SK-N-SH treated with all-trans-retinoic acid at 6 μM for 48 hours (cell line): ENCODE results near the gene PLEKHJ1.
A peak's percentile ranks its signal among the peaks of the same experiment; 100 is the strongest.

ENCODE experiments used
- ATAC-seq: fragments of 200-7000 bp; cut with Tn5 transposase; 3 replicates; pipeline ENCODE4 v1.9.1; 2020; ENCODE audit warnings: mild to moderate bottlenecking, moderate library complexity
- ARNTL ChIP-seq: fragments of 450-650 bp; formaldehyde crosslinking; IDR thresholded peaks from 2 replicates; pipeline ENCODE4 v1.5.0; 2020; ENCODE audit warnings: low read depth, mild to moderate bottlenecking, moderate library complexity, borderline replicate concordance
- BACH2 ChIP-seq: fragments of 250-450 bp; sonication (Bioruptor Pico); IDR thresholded peaks from 2 replicates; pipeline ENCODE4 v1.9.0; 2021; ENCODE audit warnings: mild to moderate bottlenecking, borderline replicate concordance
- CSDC2 ChIP-seq: fragments of 250-450 bp; sonication (Bioruptor Pico); IDR thresholded peaks from 2 replicates; pipeline ENCODE4 v1.5.0; 2020; ENCODE audit warnings: mild to moderate bottlenecking, moderate library complexity
- CSRNP3 ChIP-seq: fragments of 250-450 bp; sonication (Bioruptor Pico); IDR thresholded peaks from 2 replicates; pipeline ENCODE4 v1.5.1; 2021; ENCODE audit warnings: mild to moderate bottlenecking, moderate library complexity
- ESRRG ChIP-seq: fragments of 250-450 bp; sonication (Bioruptor Pico); IDR thresholded peaks from 2 replicates; pipeline ENCODE4 v1.6.1; 2021; ENCODE audit warnings: mild to moderate bottlenecking
- GLIS3 ChIP-seq: fragments of 250-450 bp; sonication (Bioruptor Pico); IDR thresholded peaks from 2 replicates; pipeline ENCODE4 v1.5.0; 2020; ENCODE audit warnings: mild to moderate bottlenecking, moderate library complexity
- ISL1 ChIP-seq: fragments of 250-450 bp; sonication (Bioruptor Pico); IDR thresholded peaks from 2 replicates; pipeline ENCODE4 v2.1.2; 2022; ENCODE audit warnings: mild to moderate bottlenecking, moderate library complexity
- OSR1 ChIP-seq: fragments of 250-450 bp; sonication (Bioruptor Pico); IDR thresholded peaks from 2 replicates; pipeline ENCODE4 v1.8.0; 2022; ENCODE audit warnings: moderate library complexity, mild to moderate bottlenecking, inconsistent platforms
- PATZ1 ChIP-seq: fragments of 250-450 bp; sonication (Bioruptor Pico); IDR thresholded peaks from 2 replicates; pipeline ENCODE4 v1.8.0; 2020; ENCODE audit warnings: mild to moderate bottlenecking, moderate library complexity, borderline replicate concordance
- POU6F1 ChIP-seq: fragments of 250-450 bp; sonication (Bioruptor Pico); IDR thresholded peaks from 2 replicates; pipeline ENCODE4 v1.8.0; 2021; ENCODE audit warnings: low read depth, mild to moderate bottlenecking, moderate library complexity, borderline replicate concordance
- PPARA ChIP-seq: fragments of 250-450 bp; sonication (Bioruptor Pico); IDR thresholded peaks from 2 replicates; pipeline ENCODE4 v1.5.0; 2020; ENCODE audit warnings: mild to moderate bottlenecking, borderline replicate concordance
- RARB ChIP-seq: fragments of 250-450 bp; sonication (Bioruptor Pico); IDR thresholded peaks from 2 replicates; pipeline ENCODE4 v1.8.0; 2021; ENCODE audit warnings: mild to moderate bottlenecking, moderate library complexity
- TCF4 ChIP-seq: fragments of 250-450 bp; sonication (Bioruptor Pico); IDR thresholded peaks from 2 replicates; pipeline ENCODE4 v1.8.0; 2021; ENCODE audit warnings: mild to moderate bottlenecking, moderate library complexity, borderline replicate concordance
- TOX ChIP-seq: fragments of 250-450 bp; sonication (Bioruptor Pico); IDR thresholded peaks from 2 replicates; pipeline ENCODE4 v1.8.0; 2021; ENCODE audit warnings: mild to moderate bottlenecking, moderate library complexity, borderline replicate concordance
- TSHZ2 ChIP-seq: fragments of 250-450 bp; sonication (Bioruptor Pico); IDR thresholded peaks from 2 replicates; pipeline ENCODE4 v1.5.0; 2020; ENCODE audit warnings: mild to moderate bottlenecking, moderate library complexity
- ZC3H10 ChIP-seq: fragments of 250-450 bp; sonication (Bioruptor Pico); IDR thresholded peaks from 2 replicates; pipeline ENCODE4 v1.5.1; 2021; ENCODE audit warnings: mild to moderate bottlenecking, moderate library complexity
- ZFP3 ChIP-seq: fragments of 250-450 bp; sonication (Bioruptor Pico); IDR thresholded peaks from 2 replicates; pipeline ENCODE4 v1.5.0; 2020; ENCODE audit warnings: mild to moderate bottlenecking, moderate library complexity
- ZFP30 ChIP-seq: fragments of 450-650 bp; formaldehyde crosslinking; IDR thresholded peaks from 2 replicates; pipeline ENCODE4 v1.5.0; 2022; ENCODE audit warnings: mild to moderate bottlenecking, moderate library complexity
- ZNF565 ChIP-seq: fragments of 450-650 bp; formaldehyde crosslinking; conservative IDR thresholded peaks from 2 replicates; pipeline ENCODE4 v1.5.0; 2020; ENCODE audit warnings: low read depth, mild to moderate bottlenecking, moderate library complexity
- ZNF8 ChIP-seq: fragments of 450-650 bp; formaldehyde crosslinking; IDR thresholded peaks from 2 replicates; pipeline ENCODE4 v1.5.0; 2020; ENCODE audit warnings: mild to moderate bottlenecking, moderate library complexity
- TF ChIP-seq, protein P1 (sequence below): fragments of 250-450 bp; sonication (Bioruptor Pico); IDR thresholded peaks from 2 replicates; pipeline ENCODE4 v1.5.1; 2020; ENCODE audit warnings: low read depth, mild to moderate bottlenecking, moderate library complexity

PLEKHJ1 gene

DNA sequence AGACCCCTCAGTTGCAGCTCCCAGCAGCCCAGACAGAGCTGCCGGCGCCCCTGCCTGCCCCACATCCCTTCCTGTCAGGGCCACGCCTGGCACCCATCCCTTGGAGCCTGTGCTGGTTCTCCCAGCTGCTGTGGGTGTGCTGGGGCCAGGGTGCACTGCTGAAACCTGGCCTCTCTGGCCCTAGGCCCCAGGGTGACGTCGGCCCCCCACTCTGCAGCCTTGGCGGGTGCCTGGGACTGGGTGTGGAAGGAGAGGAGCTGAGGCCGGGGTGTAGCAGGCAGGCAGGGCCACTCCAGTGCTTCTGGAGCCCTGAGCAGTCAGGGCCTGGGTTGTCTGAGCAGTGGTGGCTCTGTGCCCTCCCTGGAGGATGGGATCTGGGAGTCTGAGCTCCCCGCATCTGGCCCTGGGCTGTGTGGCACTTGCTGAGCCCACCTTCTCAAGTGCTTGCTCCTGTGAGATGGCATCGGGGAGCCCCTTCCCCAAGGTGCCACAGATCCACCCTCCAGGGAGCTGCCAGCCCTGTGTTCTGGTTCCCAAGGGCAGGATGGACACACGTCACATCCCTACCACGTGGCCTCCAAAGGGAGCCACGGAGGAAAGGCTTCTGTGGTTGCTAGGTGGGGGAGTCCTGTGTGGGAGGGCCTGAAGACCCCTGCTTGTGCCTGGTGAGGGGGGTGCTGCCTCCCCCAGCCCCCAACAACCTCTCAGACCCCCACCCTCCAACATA, 5.2 kb downstream of the PLEKHJ1 start:
- TF ChIP-seq GLIS3 = no peak
- TF ChIP-seq RARB (CRISPR knock-in tag) = no peak
- TF ChIP-seq PATZ1 (CRISPR knock-in tag) = no peak
- no peak for TF ChIP-seq POU6F1 (CRISPR knock-in tag)
- TF ChIP-seq BACH2 (CRISPR knock-in tag) = no peak
- no peak for TF ChIP-seq PPARA (CRISPR knock-in tag)
- no peak for TF ChIP-seq CSDC2 (CRISPR knock-in tag)
- TF ChIP-seq, protein P1, sequence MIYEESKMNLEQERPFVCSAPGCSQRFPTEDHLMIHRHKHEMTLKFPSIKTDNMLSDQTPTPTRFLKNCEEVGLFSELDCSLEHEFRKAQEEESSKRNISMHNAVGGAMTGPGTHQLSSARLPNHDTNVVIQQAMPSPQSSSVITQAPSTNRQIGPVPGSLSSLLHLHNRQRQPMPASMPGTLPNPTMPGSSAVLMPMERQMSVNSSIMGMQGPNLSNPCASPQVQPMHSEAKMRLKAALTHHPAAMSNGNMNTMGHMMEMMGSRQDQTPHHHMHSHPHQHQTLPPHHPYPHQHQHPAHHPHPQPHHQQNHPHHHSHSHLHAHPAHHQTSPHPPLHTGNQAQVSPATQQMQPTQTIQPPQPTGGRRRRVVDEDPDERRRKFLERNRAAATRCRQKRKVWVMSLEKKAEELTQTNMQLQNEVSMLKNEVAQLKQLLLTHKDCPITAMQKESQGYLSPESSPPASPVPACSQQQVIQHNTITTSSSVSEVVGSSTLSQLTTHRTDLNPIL (CRISPR knock-in tag) = no peak
- TF ChIP-seq TSHZ2 (CRISPR knock-in tag) = no peak
- TF ChIP-seq ISL1 (CRISPR knock-in tag) = no peak
- TF ChIP-seq ARNTL = no peak
- no peak for TF ChIP-seq TCF4
- TF ChIP-seq TOX (CRISPR knock-in tag) = no peak
- TF ChIP-seq CSRNP3 (CRISPR knock-in tag) = no peak
- TF ChIP-seq ZNF565 = no peak
- TF ChIP-seq ZFP3 (CRISPR knock-in tag) = no peak
- TF ChIP-seq ZNF8 (CRISPR knock-in tag) = no peak
- no peak for TF ChIP-seq ESRRG (CRISPR knock-in tag)
- TF ChIP-seq OSR1 (CRISPR knock-in tag) = no peak
- TF ChIP-seq, all 23 proteins: peak for 0
- peak; percentile 4 for ATAC-seq

GRCh38 chr19:2230033-2230531, 6.0 kb downstream of the PLEKHJ1 start:
- TF ChIP-seq RARB (CRISPR knock-in tag) (no peak), TSHZ2 (CRISPR knock-in tag) (no peak), ESRRG (CRISPR knock-in tag) (no peak), ISL1 (CRISPR knock-in tag) (no peak), ZC3H10 (no peak), ZNF565 (no peak), CSDC2 (CRISPR knock-in tag) (no peak), ZFP3 (CRISPR knock-in tag) (no peak), ARNTL (no peak), PPARA (CRISPR knock-in tag) (no peak), GLIS3 (no peak), ZFP30 (CRISPR knock-in tag) (no peak)
- TF ChIP-seq, all 23 proteins: peak for 0
- ATAC-seq = no peak
